GM11168 (cell line): ENCODE measurements around the gene TRAF1.

Experiments
- in situ Hi-C: fragments of 300-500 bp; cut with MboI; formaldehyde crosslinking; loops from one replicate; pipeline ENCODE4 v1.12.0; 2022; ENCODE audit warnings: low sequenced_read_pairs; ENCODE audit not compliant: unreplicated experiment

The TRAF1 gene

GRCh38 chr9:120911295-120911837 is 15.2 kb downstream of the TRAF1 start:
- in situ Hi-C loops = no loop called here

DNA sequence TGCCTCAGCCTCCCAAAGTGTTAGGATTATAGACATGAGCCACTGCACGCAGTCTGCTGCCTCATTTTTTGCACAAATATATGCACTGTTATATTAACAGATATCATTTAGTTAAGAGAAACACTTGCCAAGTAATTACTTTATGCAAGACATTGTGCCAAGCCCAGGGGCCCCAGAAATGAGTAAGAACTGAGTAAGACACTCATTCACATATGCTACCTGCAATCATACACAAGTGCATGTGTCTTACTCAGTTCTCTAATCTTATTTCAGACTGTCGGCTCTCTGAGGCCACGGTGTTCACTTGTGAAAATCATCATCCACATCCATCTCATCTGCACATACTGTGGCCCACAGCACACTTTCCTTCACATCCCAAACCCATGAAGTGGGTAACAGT is 16.0 kb downstream of the TRAF1 start:
- in situ Hi-C loops = no loop called here

DNA sequence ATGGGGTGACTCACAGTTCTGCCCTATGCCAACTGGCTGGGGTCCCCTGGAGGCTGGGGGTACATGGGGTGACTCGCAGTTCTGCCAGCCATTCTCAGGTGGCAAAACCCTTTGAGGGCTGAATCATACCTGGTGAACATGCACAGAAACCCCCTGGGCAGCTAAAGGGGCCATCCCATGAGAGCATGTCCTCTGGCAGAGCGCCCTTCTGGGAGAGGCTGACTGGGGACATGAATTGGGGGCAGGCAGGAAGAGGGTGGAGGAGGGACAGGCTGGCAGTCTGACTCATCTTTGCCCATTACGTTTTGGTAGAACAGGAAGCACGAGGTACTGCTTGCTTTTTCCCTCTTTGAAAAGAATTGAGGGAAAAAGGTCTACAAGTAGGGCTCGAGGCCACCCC is 16.7 kb downstream of the TRAF1 start:
- in situ Hi-C loops = no loop called here

DNA sequence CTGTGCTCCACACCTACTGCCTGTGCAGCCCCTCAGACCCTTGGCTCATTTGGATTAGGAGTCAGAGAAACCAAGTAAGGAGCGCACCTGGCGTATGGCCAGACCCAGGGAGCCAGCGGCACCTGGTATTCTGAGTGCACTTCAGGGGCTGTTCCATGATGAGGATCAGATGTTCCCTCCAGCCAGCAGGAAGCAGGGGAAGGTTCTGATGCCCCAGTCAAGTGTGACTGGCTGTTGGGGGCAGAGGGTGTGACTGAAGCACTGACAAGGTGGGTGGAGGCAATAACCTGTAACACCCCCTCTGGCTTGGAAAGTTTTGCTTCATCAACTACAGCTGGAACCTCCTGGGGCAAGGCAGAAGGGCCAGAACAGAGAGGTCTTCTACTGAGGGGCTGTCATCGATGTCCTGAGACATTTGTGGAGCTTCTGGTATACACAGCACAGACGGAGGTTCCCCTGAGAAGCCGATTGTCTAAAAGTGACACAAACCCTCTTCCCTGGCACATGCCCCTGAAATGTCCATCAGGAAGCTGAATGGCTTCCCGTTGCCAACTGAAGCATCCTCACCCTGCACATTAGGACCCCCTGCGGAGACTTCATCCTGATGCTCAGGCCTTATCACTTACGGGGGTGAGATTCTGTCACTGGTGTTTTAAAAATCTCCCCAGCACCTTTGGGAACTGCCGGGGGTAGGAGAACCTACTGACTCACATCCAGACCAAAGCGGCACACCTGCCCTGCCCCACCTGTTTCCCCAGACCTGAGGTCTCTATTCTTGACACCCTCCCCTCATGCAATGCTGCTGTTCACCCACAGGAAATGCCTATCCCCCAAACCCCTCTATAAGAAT is 21.1 kb downstream of the TRAF1 start:
- in situ Hi-C loops = no loop called here

GRCh38 chr9:120904978-120905301 is 21.7 kb downstream of the TRAF1 start:
- in situ Hi-C loops = no loop called here

DNA sequence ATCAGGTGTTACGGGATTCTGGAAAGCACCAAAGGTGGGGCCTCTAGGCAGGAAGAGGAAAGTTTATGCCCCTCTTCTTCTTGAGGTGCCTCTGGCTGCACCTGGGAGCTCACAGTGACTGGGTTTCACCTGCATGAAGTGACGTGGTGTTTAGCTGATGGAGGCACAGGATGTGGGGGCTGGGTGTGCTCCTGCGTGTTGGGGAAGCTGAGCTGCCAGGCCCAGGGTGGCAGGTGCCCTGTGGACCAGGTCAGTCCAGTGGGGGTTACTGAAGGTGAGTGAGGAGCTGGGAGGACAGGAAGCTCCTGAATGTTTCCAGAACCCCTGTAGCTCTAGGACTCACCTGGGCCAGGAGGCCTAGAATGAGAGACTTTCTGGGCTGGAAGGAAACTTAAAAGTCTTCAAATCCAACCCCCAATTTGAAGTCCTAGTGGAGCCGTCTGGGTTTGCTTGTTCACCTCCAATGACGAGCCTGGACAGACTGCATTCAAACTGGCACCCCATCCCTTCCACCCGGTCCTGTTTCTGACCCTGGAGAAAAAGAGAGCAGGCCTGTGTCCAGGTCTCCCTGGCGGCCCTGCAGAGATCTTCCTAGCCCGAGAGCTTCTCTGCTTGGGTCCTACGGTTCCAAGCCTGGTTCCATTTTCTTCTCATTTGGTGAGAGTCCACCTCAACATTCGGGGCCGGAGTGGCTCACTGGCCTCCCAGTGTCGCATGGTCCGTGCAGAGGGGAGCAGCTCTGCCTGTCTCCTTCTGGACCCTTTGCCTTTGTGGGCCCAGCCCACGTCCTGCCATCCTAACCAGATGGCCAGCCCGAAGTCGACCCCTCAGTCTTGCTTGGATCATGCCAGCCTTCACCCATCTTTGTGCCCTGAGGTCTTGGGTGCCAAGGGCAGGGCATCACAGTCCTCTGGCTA is 22.3 kb downstream of the TRAF1 start:
- in situ Hi-C loops = no loop called here

DNA sequence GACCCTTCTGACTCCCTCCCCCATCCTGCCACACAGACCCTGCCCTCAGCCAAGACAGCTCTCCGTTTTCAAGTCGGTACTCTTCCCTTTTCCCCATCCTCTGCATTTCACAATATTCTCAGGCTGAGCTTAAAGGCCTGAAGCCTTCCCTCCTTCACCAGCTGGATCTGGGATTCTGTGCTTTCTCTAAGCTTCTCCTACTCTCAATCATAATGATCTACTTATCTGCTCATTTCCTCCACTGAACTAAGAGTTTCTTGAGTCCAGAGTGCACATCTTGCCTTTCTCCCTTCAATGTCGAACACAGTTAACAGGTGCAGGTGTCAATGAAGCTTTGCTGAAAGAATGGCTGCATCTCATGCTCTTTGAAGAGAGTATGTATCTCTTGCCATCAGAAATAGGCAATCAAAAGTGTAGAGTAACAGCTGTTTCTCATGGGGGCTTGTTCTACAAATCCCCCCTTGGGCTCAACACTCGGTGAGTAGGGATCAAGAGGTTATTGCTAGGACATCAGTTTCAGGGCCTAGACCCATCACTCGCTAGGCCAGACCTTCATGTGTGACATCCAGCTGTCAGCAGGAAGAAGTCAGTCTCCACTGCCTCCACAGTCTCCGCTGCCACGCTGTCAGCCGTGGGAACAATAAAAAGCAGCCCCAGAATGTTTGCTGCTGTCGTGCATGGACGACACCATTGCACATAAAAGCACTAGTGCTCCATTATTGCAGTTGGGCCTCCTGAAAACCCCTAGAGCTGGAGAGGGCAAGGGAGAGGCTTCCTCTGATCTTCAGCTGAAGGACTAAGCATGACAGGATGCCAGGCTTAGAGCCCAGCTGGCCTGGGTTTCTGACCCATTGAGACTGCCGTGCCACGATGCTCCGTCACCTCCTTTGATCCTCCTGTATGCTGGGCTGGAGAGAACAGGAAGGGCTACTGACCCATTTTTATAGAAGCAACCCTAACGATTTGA is 23.7 kb downstream of the TRAF1 start:
- in situ Hi-C loops = no loop called here

DNA sequence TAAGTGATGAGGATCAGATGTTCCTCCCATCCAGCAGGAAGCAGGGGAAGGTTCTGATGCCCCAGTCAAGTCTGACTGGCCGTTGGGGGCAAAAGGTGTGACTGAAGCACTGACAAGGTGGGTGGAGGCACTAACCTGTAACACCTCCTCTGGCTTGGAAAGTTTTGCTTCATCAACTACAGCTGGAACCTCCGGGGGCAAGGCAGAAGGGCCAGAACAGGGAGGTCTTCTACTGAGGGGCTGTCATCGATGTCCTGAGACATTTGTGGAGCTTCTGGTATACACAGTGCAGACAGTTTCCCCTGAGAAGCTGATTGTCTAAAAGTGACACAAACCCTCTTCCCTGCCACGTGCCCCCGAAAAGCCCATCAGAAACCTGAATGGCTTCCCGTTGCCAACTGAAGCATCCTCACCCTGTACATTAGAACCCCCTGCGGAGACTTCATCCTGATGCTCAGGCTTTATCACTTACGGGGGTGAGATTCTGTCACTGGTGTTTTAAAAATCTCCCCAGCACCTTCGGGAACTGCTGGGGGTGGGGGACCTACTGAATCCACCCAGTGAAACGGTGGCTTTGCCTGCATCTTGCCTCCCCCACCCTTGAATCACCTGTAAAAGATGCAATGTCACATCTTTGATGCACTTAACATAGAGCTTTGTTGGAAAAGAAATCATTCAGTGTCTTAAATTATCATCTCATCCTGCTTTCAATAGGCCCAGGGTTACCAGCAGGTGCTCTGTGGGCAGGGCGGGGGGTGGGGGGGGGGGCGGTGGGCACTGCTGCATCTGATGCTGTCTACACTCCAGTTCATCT is 24.6 kb downstream of the TRAF1 start:
- in situ Hi-C loops = no loop called here

DNA sequence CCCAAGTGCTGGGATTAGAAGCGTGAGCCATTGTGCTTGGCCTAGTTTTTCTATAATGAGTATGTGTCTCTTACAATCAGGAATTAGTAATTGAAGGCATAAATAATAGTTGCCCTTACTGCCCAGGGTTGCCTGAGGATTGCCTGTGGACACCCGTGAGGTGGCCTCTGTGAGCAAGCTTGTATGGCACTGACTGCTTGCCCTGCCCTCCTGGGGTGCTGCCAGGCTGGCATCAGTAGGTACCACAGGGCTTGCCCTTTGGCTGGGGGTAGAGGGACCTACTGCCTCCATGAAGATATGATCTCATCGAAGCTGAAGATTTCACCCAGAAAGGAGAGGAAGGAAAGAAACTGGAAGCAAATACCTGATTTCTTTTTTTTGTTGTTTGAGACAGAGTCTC is 25.8 kb downstream of the TRAF1 start:
- in situ Hi-C loops = no loop called here

GRCh38 chr9:120899490-120900068 is 27.0 kb downstream of the TRAF1 start:
- in situ Hi-C loops = no loop called here

GRCh38 chr9:120898396-120898795 is 28.2 kb downstream of the TRAF1 start:
- in situ Hi-C loops = no loop called here

GRCh38 chr9:120895951-120896350 is 30.6 kb downstream of the TRAF1 start:
- in situ Hi-C loops = no loop called here

- in situ Hi-C loops = no loop called here
These were observed 32.1 kb downstream of the TRAF1 start for GRCh38 chr9:120894321-120895148.

GRCh38 chr9:120893611-120894307 is 32.8 kb downstream of the TRAF1 start:
- in situ Hi-C loops = no loop called here

DNA sequence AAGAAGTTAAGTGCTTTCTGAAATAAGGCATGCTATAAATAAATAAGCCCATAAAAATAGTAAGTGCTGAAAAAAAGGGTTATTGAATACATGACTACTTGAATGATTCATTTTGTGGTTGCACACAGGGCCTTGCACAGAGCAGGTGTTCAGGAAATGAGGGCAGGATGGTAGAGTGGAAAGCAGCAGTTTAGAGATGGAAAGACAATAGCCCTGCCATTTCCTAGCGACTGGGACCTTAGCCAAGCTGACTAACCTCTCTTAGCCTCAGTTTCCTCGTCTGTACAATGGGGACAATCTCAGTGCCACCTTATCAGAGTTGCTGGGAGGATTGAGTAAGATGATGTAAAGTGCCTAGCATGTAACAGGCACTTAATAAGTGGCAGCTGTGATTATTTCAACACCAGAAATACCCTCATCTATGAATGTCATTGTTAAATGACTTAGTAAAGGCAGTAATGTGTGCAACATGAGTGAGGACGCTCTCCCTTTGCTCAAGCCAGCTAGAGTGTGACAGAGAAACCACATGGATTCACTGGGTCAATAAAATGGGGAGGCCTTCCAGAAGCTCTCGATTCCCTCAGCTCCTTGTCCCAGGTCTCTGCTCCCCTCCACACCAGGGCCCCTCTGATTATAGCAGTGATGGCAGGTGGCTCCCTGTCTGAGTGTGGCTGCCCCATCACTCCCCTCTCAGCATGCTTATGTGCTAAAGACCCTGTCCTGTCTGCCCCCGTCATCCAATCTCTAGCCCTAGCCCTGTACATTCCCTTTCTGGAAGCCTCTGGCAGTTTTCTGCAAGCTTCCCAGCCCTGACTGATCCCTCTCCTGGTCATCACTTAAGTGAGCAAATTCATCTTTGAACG is 33.6 kb downstream of the TRAF1 start:
- in situ Hi-C loops = no loop called here

DNA sequence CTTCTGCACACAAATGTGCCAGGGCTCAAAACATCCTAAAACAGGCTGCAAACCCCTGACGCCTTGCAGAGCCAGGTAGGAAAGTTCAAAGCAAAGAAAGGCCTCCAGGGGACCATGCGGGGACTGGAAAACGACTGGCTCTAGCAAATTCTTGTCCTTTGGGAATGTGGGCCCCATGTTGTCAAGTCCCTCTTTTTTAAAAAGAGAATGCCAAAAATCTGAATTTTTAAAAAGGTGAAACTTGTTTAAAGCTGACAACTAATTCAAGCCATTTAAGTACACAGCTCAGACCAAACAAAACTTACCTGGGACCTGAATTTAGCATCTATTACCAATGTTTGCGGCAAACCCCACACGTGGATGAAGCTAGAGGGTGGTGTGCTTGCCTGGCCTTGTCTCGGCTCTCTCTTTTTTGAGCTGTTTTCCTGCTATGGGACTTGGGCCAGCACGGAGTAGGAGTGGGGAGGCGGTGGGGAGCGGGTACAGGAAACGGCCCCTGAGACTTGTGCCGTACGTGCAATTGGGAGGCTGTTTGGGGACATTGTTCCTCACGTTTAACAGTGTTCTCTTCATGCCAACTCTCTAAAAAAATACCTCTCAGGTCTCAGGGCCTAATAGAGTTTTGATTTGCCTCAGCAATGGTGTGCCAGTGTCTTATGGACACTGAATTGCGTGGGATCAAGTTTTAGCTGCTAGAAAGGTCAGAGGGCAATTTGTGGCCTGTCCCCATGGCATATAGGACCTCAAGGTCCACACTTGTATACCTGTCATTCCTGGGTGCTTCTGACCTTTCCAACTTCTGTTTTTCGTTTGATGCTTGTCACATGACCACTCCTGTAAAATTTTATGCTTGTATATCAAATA is 34.5 kb downstream of the TRAF1 start:
- in situ Hi-C loops = no loop called here
